Adipose tissue (tissue), 3 donors: ENCODE data around the gene CTRB1. TPM values are rescaled to one million over a fixed set of nuclear protein-coding genes. Genes with fewer than 3 reads are reported as not detected.
"Not testable (repeated sequence)": the region's sequence is repeated elsewhere in the genome, so short reads cannot be mapped to it uniquely, and the experiment has no call there.

Experiments
- H3K27ac ChIP-seq: one replicate; pipeline ENCODE4 v1.5.1; 2013; ENCODE audit warnings: low read depth, low read length
- WGBS, 3 donors: extraction: QIAGEN DNeasy Blood & Tissue Kit; methylation state at CpG; one replicate each; pipeline ENCODE4 v1.1.7; 2013; 5-methylcytosine and 5-hydroxymethylcytosine counted together
- polyA plus RNA-seq, 3 donors: library from polyadenylated mRNA; stranded (reverse); fragments of 200-250 nt; gene quantifications; one replicate each; pipeline ENCODE4 v1.2.3, GENCODE V29; 2013
- donor health status: healthy with polysubstance abuse.
- donor health status: Bipolar disorder and iron deficiency.
- donor health status: healthy.

Gene CTRB1
- polyA plus RNA-seq, 3 donors = 1.8 to 25,796 (median 9.4) TPM

- H3K27ac ChIP-seq = no peak overlapping the region
- 56 to 84% (median 78%) methylated on average over 7 of the region's 7 CpGs for WGBS, 3 donors
Measured at GRCh38 chr16:75236232-75236631, 17.4 kb downstream of the CTRB1 start.

DNA sequence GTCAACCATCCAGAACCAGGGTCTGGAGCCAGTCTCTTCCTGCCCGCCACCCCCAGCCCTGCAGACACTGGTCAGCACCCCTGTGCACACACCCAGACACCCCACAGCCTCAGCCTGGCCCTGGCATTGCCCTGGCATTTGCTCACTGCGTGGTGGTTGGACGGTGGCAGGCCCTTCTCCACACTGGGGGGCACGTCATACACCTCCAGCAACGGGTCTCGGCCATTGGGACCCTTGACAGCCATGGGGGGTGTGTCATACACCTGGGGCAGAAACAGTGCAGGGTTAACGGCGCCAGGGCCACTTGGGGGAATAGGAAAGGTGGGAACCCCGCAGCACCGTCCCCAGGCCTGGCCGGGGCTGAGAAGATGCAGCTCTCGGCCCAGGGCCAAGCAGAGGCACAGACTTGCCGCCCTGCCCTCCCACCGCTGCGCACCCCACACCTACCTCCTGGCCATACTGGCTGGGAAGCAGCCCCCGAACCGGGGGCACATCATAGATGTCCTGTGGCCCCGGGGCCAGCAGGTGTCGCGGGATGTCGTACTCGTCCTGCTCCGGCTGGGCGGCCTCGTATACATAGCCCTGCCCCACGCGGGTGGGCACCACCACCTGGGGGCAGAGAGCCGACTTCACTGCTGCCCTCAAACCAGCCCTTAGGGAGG lies 18.1 kb downstream of the CTRB1 start:
- WGBS, 3 donors = 88 to 93% (median 92%) methylated on average over 23 to 28 of the region's 28 CpGs
- H3K27ac ChIP-seq = no peak overlapping the region

GRCh38 chr16:75237398-75238131 lies 18.8 kb downstream of the CTRB1 start:
- 88 to 89% (median 88%) methylated on average over 17 to 18 of the region's 18 CpGs for WGBS, 3 donors
- H3K27ac ChIP-seq = no peak overlapping the region

GRCh38 chr16:75238132-75238852 lies 19.5 kb downstream of the CTRB1 start:
- H3K27ac ChIP-seq = no peak overlapping the region
- WGBS, 3 donors = 33 to 49% (median 41%) methylated on average over 24 to 25 of the region's 25 CpGs

DNA sequence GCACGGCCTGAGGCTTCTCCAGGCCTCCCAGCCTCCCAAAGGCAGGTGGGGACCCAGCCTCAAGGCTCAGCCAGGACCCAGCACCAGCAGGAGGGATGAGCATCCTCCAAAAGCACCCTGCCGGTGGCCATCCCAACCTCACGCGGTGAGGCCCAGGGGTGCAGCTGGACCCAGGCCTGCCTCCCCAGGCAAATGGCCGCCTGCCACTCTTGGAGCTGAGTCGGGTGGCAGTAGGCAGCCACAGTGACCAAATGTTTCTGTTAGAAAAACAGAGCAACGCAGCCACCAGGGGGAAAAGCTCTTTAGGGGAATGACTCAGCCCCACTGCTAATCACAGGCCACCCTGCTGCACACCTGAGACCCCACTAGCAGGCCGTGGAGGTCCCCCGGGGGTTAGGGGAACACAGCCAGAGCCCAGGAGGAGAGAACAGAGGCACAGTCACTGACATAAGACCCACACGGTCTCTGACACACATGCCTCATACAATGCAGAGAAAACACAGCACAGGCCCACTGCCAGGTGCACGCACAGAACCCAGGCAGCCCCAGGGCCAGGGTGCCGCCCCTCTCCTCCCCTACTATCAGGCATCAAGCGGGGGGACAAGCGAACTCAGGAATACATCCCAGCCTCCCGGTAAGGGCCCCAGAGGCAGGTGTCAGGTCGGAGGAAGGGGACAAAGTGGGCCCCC lies 20.2 kb downstream of the CTRB1 start:
- no peak overlapping the region for H3K27ac ChIP-seq
- 52 to 62% (median 54%) methylated on average over 16 of the region's 16 CpGs for WGBS, 3 donors

GRCh38 chr16:75239542-75240122 lies 20.8 kb downstream of the CTRB1 start:
- no peak overlapping the region for H3K27ac ChIP-seq
- WGBS, 3 donors = 86 to 88% (median 88%) methylated on average over 16 to 19 of the region's 19 CpGs

GRCh38 chr16:75240633-75241032 lies 21.8 kb downstream of the CTRB1 start:
- H3K27ac ChIP-seq = not testable (repeated sequence)
- WGBS, 3 donors = 77 to 82% (median 79%) methylated on average over 7 of the region's 7 CpGs

GRCh38 chr16:75241412-75241811 lies 22.6 kb downstream of the CTRB1 start:
- 77 to 96% (median 79%) methylated on average over 5 to 8 of the region's 8 CpGs for WGBS, 3 donors
- no peak overlapping the region for H3K27ac ChIP-seq

DNA sequence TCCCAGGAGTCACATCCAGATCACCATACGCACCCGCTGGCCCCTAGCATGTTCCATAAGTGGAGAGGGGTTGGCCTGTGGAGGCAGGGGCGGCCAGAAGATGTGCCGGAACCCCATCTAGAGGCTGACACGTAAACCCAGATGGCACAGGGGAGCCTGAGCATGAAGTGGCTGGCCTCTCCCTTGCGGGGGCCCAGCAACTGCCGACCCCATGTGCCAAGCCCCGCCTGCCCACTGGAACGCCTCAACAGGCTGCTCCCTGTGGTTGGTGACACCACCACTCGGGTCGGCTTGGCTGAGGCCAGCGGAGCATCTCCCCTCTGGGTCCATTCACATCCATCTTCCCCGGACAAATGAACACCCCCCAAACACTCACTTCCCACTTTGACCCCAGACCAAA lies 23.2 kb downstream of the CTRB1 start:
- WGBS, 3 donors = 90 to 92% (median 92%) methylated on average over 13 of the region's 13 CpGs
- no peak overlapping the region for H3K27ac ChIP-seq

GRCh38 chr16:75242436-75243078 lies 23.8 kb downstream of the CTRB1 start:
- WGBS, 3 donors = 91 to 93% (median 93%) methylated on average over 27 of the region's 27 CpGs
- H3K27ac ChIP-seq = not testable (repeated sequence)

GRCh38 chr16:75243667-75244224 lies 25.0 kb downstream of the CTRB1 start:
- H3K27ac ChIP-seq = no peak overlapping the region
- WGBS, 3 donors = 64 to 70% (median 66%) methylated on average over 20 of the region's 20 CpGs

- peak overlapping the region; percentile 78 for H3K27ac ChIP-seq
Measured at GRCh38 chr16:75244225-75244809, 25.5 kb downstream of the CTRB1 start.

GRCh38 chr16:75244844-75245758 lies 26.3 kb downstream of the CTRB1 start:
- peak overlapping the region; percentile 78 for H3K27ac ChIP-seq
- 36 to 43% (median 38%) methylated on average over 21 to 25 of the region's 25 CpGs for WGBS, 3 donors

More at GRCh38 chr16:75244225-75244809, 25.5 kb downstream of the CTRB1 start:
- 57 to 80% (median 64%) methylated on average over 7 of the region's 7 CpGs for WGBS, 3 donors

GRCh38 chr16:75246504-75247205 lies 27.9 kb downstream of the CTRB1 start:
- no peak overlapping the region for H3K27ac ChIP-seq
- WGBS, 3 donors = 78 to 90% (median 89%) methylated on average over 12 of the region's 12 CpGs

GRCh38 chr16:75247249-75247648 lies 28.5 kb downstream of the CTRB1 start:
- H3K27ac ChIP-seq = no peak overlapping the region
- 78 to 81% (median 79%) methylated on average over 13 of the region's 13 CpGs for WGBS, 3 donors

DNA sequence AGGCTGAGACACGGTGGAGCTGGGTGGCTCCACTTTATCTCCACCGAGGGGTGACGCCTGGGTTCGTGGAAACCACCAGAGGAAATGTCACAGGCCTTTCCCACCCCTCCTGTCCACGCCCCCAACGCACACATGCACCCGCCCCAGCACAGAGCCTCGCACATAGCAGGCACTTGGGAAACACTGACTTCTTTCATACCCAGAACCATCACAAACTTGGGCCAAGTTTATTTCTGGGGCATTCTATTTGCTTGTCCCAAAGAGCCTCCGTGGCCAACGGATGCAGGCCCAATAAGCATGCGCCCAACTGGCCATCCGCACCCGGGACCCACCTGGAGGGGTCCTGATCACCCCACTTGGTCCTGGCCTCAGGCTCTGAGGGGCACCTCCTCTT lies 29.4 kb downstream of the CTRB1 start:
- WGBS, 3 donors = 49 to 57% (median 52%) methylated on average over 13 of the region's 13 CpGs
- peak overlapping the region; percentile 22 for H3K27ac ChIP-seq
